Measurements from ENCODE around the gene SLC44A1.

DNA sequence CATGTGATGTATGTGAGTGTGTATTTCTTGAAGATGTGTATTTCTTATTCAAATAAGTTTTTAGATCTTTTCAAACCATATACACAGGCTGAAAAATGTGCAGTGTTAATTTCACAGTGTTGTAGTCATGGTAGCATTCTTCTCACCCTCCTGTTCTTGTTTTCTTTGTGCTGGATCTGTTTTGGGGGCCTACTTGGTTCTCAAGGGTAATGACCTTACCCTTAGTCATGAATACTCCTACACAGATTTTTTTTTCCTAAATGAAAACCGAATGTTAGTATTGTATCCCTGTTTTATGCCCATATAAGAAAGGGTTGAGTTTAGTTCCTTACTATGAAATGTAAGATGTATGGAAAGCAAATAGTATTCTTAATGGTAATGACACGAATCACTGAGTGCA is 88.0 kb downstream of the SLC44A1 start:
- TF ChIP-seq DPF2 (IDR thresholded peaks at IDR 0.05) = no peak
- TF ChIP-seq POLR2A (IDR thresholded peaks at IDR 0.05; ENCODE audit: low read depth, low read length) = no peak
- no peak for TF ChIP-seq KLF5 (IDR thresholded peaks at IDR 0.05; ENCODE audit: partially characterized antibody)
- no peak for TF ChIP-seq CEBPB (IDR thresholded peaks at IDR 0.05; ENCODE audit: borderline replicate concordance in 1 of 2, low read depth in 2 of 2, low read length in 2 of 2)
- no peak for TF ChIP-seq YY1 (IDR thresholded peaks at IDR 0.05; ENCODE audit: low read depth, low read length)
- no peak for TF ChIP-seq MYC (IDR thresholded peaks at IDR 0.05; ENCODE audit: insufficient read depth, insufficient read length, insufficient replicate concordance, low read length, severe bottlenecking)
- TF ChIP-seq CBX3 (IDR thresholded peaks at IDR 0.05; ENCODE audit: borderline replicate concordance, low read depth) = no peak

Measured in GM12878 (cell line).